Measurements from ENCODE around the gene PCBP3. TPM values are rescaled to one million over a fixed set of nuclear protein-coding genes. Genes with fewer than 3 reads are reported as not detected.

PCBP3 gene
- total and polyA plus RNA-seq, 2 of the 8 experiments (the other 6 are each of a cell fraction or from before 2014, with no cell fraction given): 3.5 to 6.3 TPM

- ChIA-PET POLR2A (ENCODE audit: partially characterized antibody) (no interaction called here), CTCF (ENCODE audit: partially characterized antibody) (interaction anchor here (1.1 kb wide), 1 partner anchor 36 kb away, joined by 3 read pairs; no protein-coding TSS in a partner anchor)
- peaks cover 0 to 3% (median 0%) of the 10 kb centered on the region in 4 experiments; a peak in 2 of 7 replicates for H3K4me1 ChIP-seq (replicated peaks in 1 of 4; ENCODE audit: control insufficient read depth in 3 of 4, insufficient read depth in 4 of 4, low read length in 3 of 4)
- no peak overlapping the region for H3K4ac ChIP-seq (replicated peaks; ENCODE audit: insufficient read length, low read depth, low read length)
- H4K5ac ChIP-seq (ENCODE audit: insufficient read length, low read depth, low read length): no peak overlapping the region
- no peak overlapping the region for H2AK5ac ChIP-seq (ENCODE audit: low read depth, low read length)
- no peak overlapping the region for H3K23ac ChIP-seq (ENCODE audit: insufficient read length)
- H3K79me2 ChIP-seq (ENCODE audit: control insufficient read depth in 1 of 2, insufficient read depth in 2 of 2, low read length in 2 of 2): no peaks in the 10 kb centered on the region
- no peak overlapping the region for H2BK5ac ChIP-seq (ENCODE audit: low read depth, low read length)
- H4K8ac ChIP-seq (ENCODE audit: extremely low read depth, insufficient read depth, low read length): no peak overlapping the region
- H3K27me3 ChIP-seq (replicated peaks in 1 of 4; ENCODE audit: control insufficient read depth in 3 of 4, extremely low read depth in 1 of 4, insufficient read depth in 3 of 4, low read length in 3 of 4): no peaks in the 10 kb centered on the region; a peak in 2 of 7 replicates
- no peak overlapping the region for H2AFZ ChIP-seq (ENCODE audit: low read length)
- H3K36me3 ChIP-seq (ENCODE audit: control insufficient read depth in 2 of 4, insufficient read depth in 4 of 4, low read length in 3 of 4): no peaks in the 10 kb centered on the region
- no peak overlapping the region for H3K4me2 ChIP-seq (ENCODE audit: insufficient read depth in 1 of 2, low read depth in 2 of 2, low read length in 2 of 2)
- H3K79me1 ChIP-seq (ENCODE audit: low read depth, low read length): no peaks in the 10 kb centered on the region
- H2BK12ac ChIP-seq (ENCODE audit: low read depth, low read length): no peak overlapping the region
- H3K9ac ChIP-seq (replicated peaks in 1 of 4; ENCODE audit: extremely low read depth in 1 of 4, low read depth in 3 of 4, low read length in 3 of 4): no peak overlapping the region
- no peak overlapping the region for H2BK20ac ChIP-seq (ENCODE audit: low read length)
- DNase-seq (ENCODE audit: low read depth in 1 of 2, low spot score in 2 of 2) (no peak), FAIRE-seq (no peak)
- H2BK120ac ChIP-seq (replicated peaks; ENCODE audit: low read depth, low read length): no peak overlapping the region
- no peak overlapping the region for H3K14ac ChIP-seq (ENCODE audit: insufficient read length)
- no peak overlapping the region for H3K56ac ChIP-seq (replicated peaks; ENCODE audit: insufficient read length, low read depth, low read length)
- TF ChIP-seq SIN3A (conservative IDR thresholded peaks at IDR 0.05 in 1 of 2, IDR thresholded peaks at IDR 0.05 in 1 of 2; ENCODE audit: low read depth in 1 of 2, low read length in 2 of 2): no peak
- no peak for TF ChIP-seq SP1 (IDR thresholded peaks at IDR 0.05; ENCODE audit: low read depth, low read length)
- TF ChIP-seq CBX5 (IDR thresholded peaks at IDR 0.05; ENCODE audit: low read depth, low read length): no peak
- no peak for TF ChIP-seq CTBP2 (IDR thresholded peaks at IDR 0.05; ENCODE audit: borderline replicate concordance, insufficient read depth, insufficient read length, low read length)
- no peak for TF ChIP-seq POLR2AphosphoS5 (IDR thresholded peaks at IDR 0.05; ENCODE audit: low read depth, low read length)
- TF ChIP-seq EP300 (IDR thresholded peaks at IDR 0.05; ENCODE audit: borderline replicate concordance in 1 of 2, low read depth in 2 of 2, low read length in 2 of 2): no peak
- no peak for TF ChIP-seq FOSL1 (IDR thresholded peaks at IDR 0.05; ENCODE audit: insufficient read depth, low read depth, low read length)
- WGBS, 2 experiments (ENCODE audit: extremely low coverage in 1 of 2, insufficient coverage in 1 of 2, insufficient read length in 1 of 2, insufficient replicate concordance in 2 of 2, low coverage in 1 of 2, low lambda C conversion rate in 2 of 2, missing lambda C conversion rate in 1 of 2): 91% methylated on average over 8 of the region's 8 CpGs; no CpG with 5 or more reads in 1 of the 2 experiments
- H3K9me3 ChIP-seq (ENCODE audit: insufficient read depth in 2 of 2, low read depth in 1 of 2, low read length in 1 of 2): peaks cover 13 to 15% of the 10 kb centered on the region in 2 experiments
- H3K4me3 ChIP-seq (ENCODE audit: extremely low read depth in 1 of 4, insufficient read depth in 2 of 4, low read depth in 3 of 4, low read length in 4 of 4): no peak overlapping the region
- H3K18ac ChIP-seq (ENCODE audit: extremely low read depth, low read length): no peak overlapping the region
- H3K23me2 ChIP-seq (ENCODE audit: low read depth, low read length): no peaks in the 10 kb centered on the region
- H2BK15ac ChIP-seq (ENCODE audit: low read length): no peak overlapping the region
- H4K20me1 ChIP-seq (replicated peaks in 1 of 2; ENCODE audit: control insufficient read depth in 1 of 2, insufficient read depth in 2 of 2, low read length in 2 of 2): peaks cover 0 to 1% of the 10 kb centered on the region in 2 experiments
- H3K27ac ChIP-seq (ENCODE audit: low read depth, low read length): no peak overlapping the region
- no peak overlapping the region for H4K91ac ChIP-seq (replicated peaks; ENCODE audit: insufficient read length, low read length)
Observed at GRCh38 chr21:45844181-45844580, 200.7 kb downstream of the PCBP3 start.
